Measurements from ENCODE around the gene ADAMTSL2. TPM values are rescaled to one million over a fixed set of nuclear protein-coding genes. Genes with fewer than 3 reads are reported as not detected.

ADAMTSL2 gene
- polyA plus RNA-seq, 2 of the 4 experiments (the other 2 are of a cell fraction): not detected

DNA sequence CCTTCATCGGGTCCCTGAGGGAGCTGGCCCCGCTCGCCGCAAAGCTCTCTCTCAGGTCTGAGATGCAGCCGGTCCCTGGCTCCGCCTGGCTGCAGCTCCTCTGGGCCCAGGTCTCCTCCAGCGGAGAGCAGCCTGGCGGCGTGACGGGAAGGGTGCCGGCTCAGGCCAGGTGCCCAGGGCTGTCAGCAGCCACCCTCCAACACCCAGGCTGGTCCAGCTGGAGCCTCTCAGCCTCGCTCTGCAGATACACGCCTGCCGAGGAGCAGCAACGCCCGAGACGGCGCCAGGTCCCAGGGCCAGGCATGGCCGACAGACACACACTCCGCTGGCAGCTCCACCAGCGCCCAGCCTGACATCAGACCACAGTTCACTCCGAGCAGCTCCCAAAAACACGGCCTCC is 49.1 kb downstream of the ADAMTSL2 start:
- Histone ChIP-seq H3K27ac (no peak overlapping the region), H3K4me2 (no peak overlapping the region), H3K9me3 (0 out of 3 replicates have a peak, but pooled peaks cover 7% of the 10 kb centered on the region), H3K4me1 (no peaks in the 10 kb centered on the region), H3K4me3 (no peak overlapping the region)
- ATAC-seq: no peak
- POLR2A ChIA-PET: no interaction called here
- no peak for DNase-seq (ENCODE audit: low read depth in 1 of 2, low spot score in 1 of 2)
- CTCF ChIA-PET: interaction anchor here (1.5 kb wide), 1 partner anchor 143 kb away, joined by 4 read pairs; no protein-coding TSS in a partner anchor
- WGBS (ENCODE audit: missing lambda C conversion rate): 39% methylated on average over 5 of the region's 23 CpGs
- no peak for FAIRE-seq
- TF ChIP-seq HOXB5 (CRISPR knock-in tag; IDR thresholded peaks at IDR 0.05) (no peak), CHD2 (IDR thresholded peaks at IDR 0.05; ENCODE audit: low read length, partially characterized antibody) (no peak), RCOR1 (IDR thresholded peaks at IDR 0.05; ENCODE audit: low read depth, low read length) (no peak), MAFK (IDR thresholded peaks at IDR 0.05; ENCODE audit: partially characterized antibody) (no peak), TFCP2L1 (CRISPR knock-in tag; IDR thresholded peaks at IDR 0.05) (no peak), NR3C1 (IDR thresholded peaks at IDR 0.05) (no peak), POLR2A (IDR thresholded peaks at IDR 0.05; ENCODE audit: low read length) (no peak), POLR2AphosphoS2 (conservative IDR thresholded peaks at IDR 0.05; ENCODE audit: low read length) (no peak), CBX8 (IDR thresholded peaks at IDR 0.05) (no peak), JUN (IDR thresholded peaks at IDR 0.05) (no peak)
- TF ChIP-seq, protein P1, sequence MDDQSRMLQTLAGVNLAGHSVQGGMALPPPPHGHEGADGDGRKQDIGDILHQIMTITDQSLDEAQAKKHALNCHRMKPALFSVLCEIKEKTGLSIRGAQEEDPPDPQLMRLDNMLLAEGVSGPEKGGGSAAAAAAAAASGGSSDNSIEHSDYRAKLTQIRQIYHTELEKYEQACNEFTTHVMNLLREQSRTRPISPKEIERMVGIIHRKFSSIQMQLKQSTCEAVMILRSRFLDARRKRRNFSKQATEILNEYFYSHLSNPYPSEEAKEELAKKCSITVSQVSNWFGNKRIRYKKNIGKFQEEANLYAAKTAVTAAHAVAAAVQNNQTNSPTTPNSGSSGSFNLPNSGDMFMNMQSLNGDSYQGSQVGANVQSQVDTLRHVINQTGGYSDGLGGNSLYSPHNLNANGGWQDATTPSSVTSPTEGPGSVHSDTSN (IDR thresholded peaks at IDR 0.05): no peak

DNA sequence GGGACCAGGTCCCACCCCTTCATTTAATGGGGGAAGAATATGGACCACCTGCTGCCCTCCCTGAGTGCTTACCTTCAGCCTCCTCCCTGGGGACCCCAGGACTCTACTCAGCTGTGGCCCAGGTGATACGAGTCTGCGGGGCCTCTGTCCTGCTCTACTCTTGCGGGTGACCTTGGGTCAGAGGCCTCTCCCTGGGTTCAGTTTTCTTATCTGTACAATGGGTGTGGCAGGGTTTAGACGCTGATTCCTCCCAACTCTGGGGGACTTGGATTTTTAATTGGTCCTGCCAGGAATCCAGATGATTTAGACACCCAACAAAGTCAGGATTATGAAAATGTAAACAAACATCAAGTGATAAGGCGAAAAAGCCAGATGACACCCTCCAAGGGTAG is 49.7 kb downstream of the ADAMTSL2 start:
- 65% methylated on average over 5 of the region's 5 CpGs for WGBS (ENCODE audit: missing lambda C conversion rate)
- TF ChIP-seq, protein P2, sequence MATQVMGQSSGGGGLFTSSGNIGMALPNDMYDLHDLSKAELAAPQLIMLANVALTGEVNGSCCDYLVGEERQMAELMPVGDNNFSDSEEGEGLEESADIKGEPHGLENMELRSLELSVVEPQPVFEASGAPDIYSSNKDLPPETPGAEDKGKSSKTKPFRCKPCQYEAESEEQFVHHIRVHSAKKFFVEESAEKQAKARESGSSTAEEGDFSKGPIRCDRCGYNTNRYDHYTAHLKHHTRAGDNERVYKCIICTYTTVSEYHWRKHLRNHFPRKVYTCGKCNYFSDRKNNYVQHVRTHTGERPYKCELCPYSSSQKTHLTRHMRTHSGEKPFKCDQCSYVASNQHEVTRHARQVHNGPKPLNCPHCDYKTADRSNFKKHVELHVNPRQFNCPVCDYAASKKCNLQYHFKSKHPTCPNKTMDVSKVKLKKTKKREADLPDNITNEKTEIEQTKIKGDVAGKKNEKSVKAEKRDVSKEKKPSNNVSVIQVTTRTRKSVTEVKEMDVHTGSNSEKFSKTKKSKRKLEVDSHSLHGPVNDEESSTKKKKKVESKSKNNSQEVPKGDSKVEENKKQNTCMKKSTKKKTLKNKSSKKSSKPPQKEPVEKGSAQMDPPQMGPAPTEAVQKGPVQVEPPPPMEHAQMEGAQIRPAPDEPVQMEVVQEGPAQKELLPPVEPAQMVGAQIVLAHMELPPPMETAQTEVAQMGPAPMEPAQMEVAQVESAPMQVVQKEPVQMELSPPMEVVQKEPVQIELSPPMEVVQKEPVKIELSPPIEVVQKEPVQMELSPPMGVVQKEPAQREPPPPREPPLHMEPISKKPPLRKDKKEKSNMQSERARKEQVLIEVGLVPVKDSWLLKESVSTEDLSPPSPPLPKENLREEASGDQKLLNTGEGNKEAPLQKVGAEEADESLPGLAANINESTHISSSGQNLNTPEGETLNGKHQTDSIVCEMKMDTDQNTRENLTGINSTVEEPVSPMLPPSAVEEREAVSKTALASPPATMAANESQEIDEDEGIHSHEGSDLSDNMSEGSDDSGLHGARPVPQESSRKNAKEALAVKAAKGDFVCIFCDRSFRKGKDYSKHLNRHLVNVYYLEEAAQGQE (IDR thresholded peaks at IDR 0.05): no peak
- TF ChIP-seq HEYL (CRISPR knock-in tag; IDR thresholded peaks at IDR 0.05): no peak
- no peak for TF ChIP-seq POLR2AphosphoS2 (conservative IDR thresholded peaks at IDR 0.05; ENCODE audit: low read length)
- no peak for TF ChIP-seq RNF2 (IDR thresholded peaks at IDR 0.05; ENCODE audit: borderline replicate concordance, low read depth)
- TF ChIP-seq RFX5 (IDR thresholded peaks at IDR 0.05): no peak
- no peak for TF ChIP-seq MAFK (IDR thresholded peaks at IDR 0.05; ENCODE audit: partially characterized antibody)
- TF ChIP-seq NPAS2 (CRISPR knock-in tag; IDR thresholded peaks at IDR 0.05; ENCODE audit: borderline replicate concordance): no peak
- TF ChIP-seq CBX2 (IDR thresholded peaks at IDR 0.05; ENCODE audit: borderline replicate concordance, low read depth): no peak
- DNase-seq (ENCODE audit: low read depth in 1 of 2, low spot score in 1 of 2) (no peak), FAIRE-seq (no peak), ATAC-seq (no peak)
- Histone ChIP-seq H3K27ac (no peak overlapping the region), H3K4me3 (no peak overlapping the region), H3K4me2 (no peak overlapping the region), H3K4me1 (no peaks in the 10 kb centered on the region), H3K9me3 (0 out of 3 replicates have a peak, but pooled peaks cover 9% of the 10 kb centered on the region)
- ChIA-PET CTCF (interaction anchor here (1.5 kb wide), 1 partner anchor 89 kb away, joined by 3 read pairs; no protein-coding TSS in a partner anchor), POLR2A (no interaction called here)

DNA sequence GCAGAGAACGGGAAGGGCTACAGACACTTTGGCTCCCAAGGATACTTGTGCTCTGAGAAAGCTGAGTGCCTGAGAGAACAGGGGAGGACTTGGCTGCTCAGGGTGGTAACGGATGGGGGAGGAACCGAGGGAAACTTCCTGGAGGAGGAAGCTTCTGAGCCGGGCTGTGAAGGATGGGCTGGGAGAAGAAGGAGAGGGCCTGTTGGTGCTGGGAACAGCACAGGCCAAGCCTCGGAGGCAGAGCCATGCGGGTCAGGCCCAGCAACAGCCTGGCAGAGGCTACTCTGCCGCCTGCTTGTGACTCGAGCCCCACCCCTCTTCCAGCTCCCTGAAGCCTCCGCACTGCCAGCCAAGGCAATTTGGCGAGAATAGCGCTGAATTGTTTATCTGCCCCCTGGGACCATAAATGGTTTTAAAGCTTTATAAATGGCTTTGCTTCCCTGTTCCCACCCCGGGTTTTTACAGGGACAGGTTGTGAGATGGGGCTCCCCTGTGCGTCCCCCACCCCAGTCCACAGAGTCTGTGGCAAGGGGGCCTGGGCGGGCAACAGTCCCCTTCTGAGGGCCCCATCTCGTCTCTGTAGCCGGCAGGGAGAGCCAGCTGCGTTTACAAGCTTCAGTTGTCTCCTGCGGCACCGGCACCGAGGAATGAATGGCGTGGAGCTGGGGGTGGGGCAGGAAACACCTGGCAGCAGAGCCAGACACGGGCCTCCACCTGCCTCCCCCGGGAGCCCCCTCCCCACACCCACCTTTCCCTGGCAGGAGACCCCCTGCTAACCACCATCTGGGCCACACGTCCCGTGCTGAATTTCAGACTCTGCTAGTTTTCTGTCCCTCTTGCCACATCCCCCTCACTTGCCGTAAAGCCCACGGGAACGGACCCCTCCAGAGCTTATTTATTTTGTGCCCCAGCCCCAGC is 50.3 kb downstream of the ADAMTSL2 start:
- H3K4me3 ChIP-seq: no peak overlapping the region
- no peaks in the 10 kb centered on the region for H3K4me1 ChIP-seq
- no peak overlapping the region for H3K27ac ChIP-seq
- ChIA-PET CTCF (interaction anchor here (1.5 kb wide), 1 partner anchor 88 kb away, joined by 3 read pairs; no protein-coding TSS in a partner anchor), POLR2A (no interaction called here)
- FAIRE-seq (no peak), DNase-seq (ENCODE audit: low read depth in 1 of 2, low spot score in 1 of 2) (no peak), ATAC-seq (no peak)
- TF ChIP-seq MYC (IDR thresholded peaks at IDR 0.05; ENCODE audit: borderline replicate concordance, low read length): no peak
- TF ChIP-seq SREBF2 (IDR thresholded peaks at IDR 0.05): no peak
- TF ChIP-seq, protein P3, sequence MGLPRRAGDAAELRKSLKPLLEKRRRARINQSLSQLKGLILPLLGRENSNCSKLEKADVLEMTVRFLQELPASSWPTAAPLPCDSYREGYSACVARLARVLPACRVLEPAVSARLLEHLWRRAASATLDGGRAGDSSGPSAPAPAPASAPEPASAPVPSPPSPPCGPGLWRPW (IDR thresholded peaks at IDR 0.05): no peak
- TF ChIP-seq JUNB (IDR thresholded peaks at IDR 0.05): no peak
- TF ChIP-seq EHMT2 (IDR thresholded peaks at IDR 0.05; ENCODE audit: low read depth): no peak
- no peak for TF ChIP-seq ZNF302 (CRISPR knock-in tag; IDR thresholded peaks at IDR 0.05)
- no peak for TF ChIP-seq RCOR1 (IDR thresholded peaks at IDR 0.05; ENCODE audit: low read depth, low read length)
- no peak for TF ChIP-seq ESRRA (IDR thresholded peaks at IDR 0.05; ENCODE audit: borderline replicate concordance, low read length)
- no peak for TF ChIP-seq CBX2 (IDR thresholded peaks at IDR 0.05; ENCODE audit: borderline replicate concordance, low read depth)
- no peak for TF ChIP-seq CEBPB (IDR thresholded peaks at IDR 0.05)
- TF ChIP-seq, protein P4, sequence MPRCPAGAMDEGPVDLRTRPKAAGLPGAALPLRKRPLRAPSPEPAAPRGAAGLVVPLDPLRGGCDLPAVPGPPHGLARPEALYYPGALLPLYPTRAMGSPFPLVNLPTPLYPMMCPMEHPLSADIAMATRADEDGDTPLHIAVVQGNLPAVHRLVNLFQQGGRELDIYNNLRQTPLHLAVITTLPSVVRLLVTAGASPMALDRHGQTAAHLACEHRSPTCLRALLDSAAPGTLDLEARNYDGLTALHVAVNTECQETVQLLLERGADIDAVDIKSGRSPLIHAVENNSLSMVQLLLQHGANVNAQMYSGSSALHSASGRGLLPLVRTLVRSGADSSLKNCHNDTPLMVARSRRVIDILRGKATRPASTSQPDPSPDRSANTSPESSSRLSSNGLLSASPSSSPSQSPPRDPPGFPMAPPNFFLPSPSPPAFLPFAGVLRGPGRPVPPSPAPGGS (IDR thresholded peaks at IDR 0.05): no peak
- no peak for TF ChIP-seq RAD21 (conservative IDR thresholded peaks at IDR 0.05 in 1 of 2, IDR thresholded peaks at IDR 0.05 in 1 of 2)
- H3K4me2 ChIP-seq: no peak overlapping the region
- 0 out of 3 replicates have a peak, but pooled peaks cover 9% of the 10 kb centered on the region for H3K9me3 ChIP-seq
- 42% methylated on average over 26 of the region's 28 CpGs for WGBS (ENCODE audit: missing lambda C conversion rate)
